Placental epithelial cell (primary cell): ENCODE data around the gene ZNF541. TPM values are rescaled to one million over a fixed set of nuclear protein-coding genes. Genes with fewer than 3 reads are reported as not detected.

Experiments
- small RNA-seq: library from RNA; depleted of rRNA; stranded (forward); fragments of <200 nt; gene quantifications from one replicate; pipeline ENCODE3, GENCODE V24; 2012
- total RNA-seq: library from RNA; depleted of rRNA; stranded (reverse); fragments of >200 nt; gene quantifications from 2 replicates; pipeline ENCODE4 v1.2.3, GENCODE V29; 2012

ZNF541 gene
- total RNA-seq = 2.7 and 7.5 TPM in 2 replicates

GRCh38 chr19:47573071-47574026 lies at the start of gene ZNF541:
Gene ZNF541, minus strand, starts transcription at chr19:47573148. Its CDS starts 17,292 bp downstream, at chr19:47555856.

GRCh38 chr19:47608969-47609905 lies 36.3 kb upstream of the ZNF541 start, which contains the start of gene BICRA:
Gene BICRA, plus strand, starts transcription at chr19:47609134. Its CDS starts 64,441 bp downstream, at chr19:47673575.

Small RNAs within 50 kb of the gene (small RNA-seq; reads per million reads assigned to genes)
- not detected for gene RN7SL322P

Other genes with a start within 250 kb of the ZNF541 start
- gene C5AR2, start 241.0 kb downstream of the ZNF541 start, total RNA-seq = under 0.01 and 2.1 TPM in 2 replicates
- gene DHX34, start 223.8 kb downstream of the ZNF541 start, total RNA-seq = 17.7 and 20.3 TPM in 2 replicates
- 7.2 and 22.4 TPM in 2 replicates for gene MEIS3, start 153.6 kb downstream of the ZNF541 start, total RNA-seq
- under 0.01 and 0.33 TPM in 2 replicates for gene SLC8A2, start 101.3 kb downstream of the ZNF541 start, total RNA-seq
- gene KPTN, start 88.9 kb downstream of the ZNF541 start, total RNA-seq = 3.1 and 4.6 TPM in 2 replicates
- 57.7 and 73.9 TPM in 2 replicates for gene NAPA, start 58.1 kb downstream of the ZNF541 start, total RNA-seq
- 7.1 and 16.6 TPM in 2 replicates for gene BICRA, start 36.0 kb upstream of the ZNF541 start, total RNA-seq
- gene EHD2, start 140.3 kb upstream of the ZNF541 start, total RNA-seq = 113 and 126 TPM in 2 replicates
- gene NOP53, start 172.4 kb upstream of the ZNF541 start, total RNA-seq = 92.9 and 107 TPM in 2 replicates
- gene SELENOW, start 205.6 kb upstream of the ZNF541 start, total RNA-seq = 237 and 433 TPM in 2 replicates
- not detected in 2 replicates for gene TPRX1, start 231.4 kb upstream of the ZNF541 start, total RNA-seq
- not detected in 2 replicates for gene CRX, start 248.8 kb upstream of the ZNF541 start, total RNA-seq